SJCRH30 (cell line): ENCODE measurements around the gene ZBED4. TPM values are rescaled to one million over a fixed set of nuclear protein-coding genes. Genes with fewer than 3 reads are reported as not detected.

ENCODE experiments used
- DNase-seq, 2 experiments: peaks; one replicate each; pipeline ENCODE4 v3.0.0-alpha.2; 2015 to 2020
- H3K27ac ChIP-seq: fragments of 250-450 bp; sonication (Bioruptor Pico); 2 replicates; pipeline ENCODE4 v1.5.1; 2020; ENCODE audit warnings: mild to moderate bottlenecking, moderate library complexity
- H3K27me3 ChIP-seq: fragments of 250-450 bp; sonication (Bioruptor Pico); 2 replicates; pipeline ENCODE4 v1.5.1; 2020; ENCODE audit warnings: mild to moderate bottlenecking, moderate library complexity
- H3K36me3 ChIP-seq: fragments of 250-450 bp; sonication (Bioruptor Pico); 2 replicates; pipeline ENCODE4 v1.5.1; 2020; ENCODE audit warnings: mild to moderate bottlenecking, moderate library complexity
- H3K4me1 ChIP-seq: fragments of 250-450 bp; sonication (Bioruptor Pico); 2 replicates; pipeline ENCODE4 v1.5.1; 2020; ENCODE audit warnings: mild to moderate bottlenecking, moderate library complexity
- H3K4me3 ChIP-seq: fragments of 250-450 bp; sonication (Bioruptor Pico); 2 replicates; pipeline ENCODE4 v1.5.1; 2020; ENCODE audit warnings: mild to moderate bottlenecking, moderate library complexity
- H3K9me3 ChIP-seq: fragments of 250-450 bp; sonication (Bioruptor Pico); replicated peaks from 2 replicates; pipeline ENCODE4 v1.5.1; 2020; ENCODE audit warnings: mild to moderate bottlenecking, moderate library complexity
- total RNA-seq: library from RNA; depleted of rRNA; stranded (reverse); fragments of >200 nt; shearing (Covaris generic); gene quantifications from 2 replicates; pipeline ENCODE4 v1.2.3, GENCODE V29; 2014

Gene ZBED4
- total RNA-seq, 1 experiment from 2014 or later, result 53.2 TPM

- H3K27me3 ChIP-seq, result no peaks in the 10 kb centered on the region
- peaks cover 5% of the 10 kb centered on the region; the same call in 1 of the 2 replicates for H3K4me1 ChIP-seq
- DNase-seq, result no peak
- no peak overlapping the region for H3K4me3 ChIP-seq
- peaks cover 87% of the 10 kb centered on the region for H3K36me3 ChIP-seq
- H3K27ac ChIP-seq, result no peak overlapping the region
- peaks cover 11% of the 10 kb centered on the region; the same call in 1 of the 2 replicates for H3K9me3 ChIP-seq
Observed at GRCh38 chr22:49889071-49889470, 35.4 kb downstream of the ZBED4 start.

DNA sequence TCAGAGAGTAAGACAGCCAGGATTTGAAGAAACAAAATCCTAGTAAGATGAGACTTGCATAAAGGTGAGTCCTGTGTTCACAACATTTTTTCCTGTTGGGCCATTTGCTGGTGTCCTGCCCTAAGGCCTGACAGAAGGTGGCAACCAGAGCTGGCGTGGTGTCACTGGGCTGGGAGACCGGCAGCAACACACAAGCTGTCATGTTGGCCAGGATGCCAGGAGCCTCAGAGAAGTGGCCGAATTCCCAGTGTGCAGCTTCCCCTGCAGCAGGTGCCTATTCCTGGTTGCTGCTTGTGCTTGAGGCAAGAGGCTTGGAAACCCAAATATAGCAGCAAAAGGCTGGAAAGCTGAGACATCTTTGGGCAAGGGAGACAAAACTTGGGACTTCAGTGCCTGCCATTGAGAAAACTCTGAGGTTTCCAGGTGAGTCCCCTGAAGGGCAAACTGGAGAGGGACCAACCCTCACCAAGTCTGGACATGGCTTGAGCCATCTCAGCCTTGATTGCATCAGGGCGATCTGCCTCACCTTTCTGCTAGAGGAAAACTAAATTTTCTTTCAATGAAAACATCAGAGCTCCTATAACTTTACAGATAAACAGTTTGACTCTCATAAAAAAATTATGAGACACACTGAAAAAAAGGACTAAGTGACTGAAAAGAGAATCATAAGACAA is 38.7 kb downstream of the ZBED4 start:
- H3K36me3 ChIP-seq, result peaks cover 54% of the 10 kb centered on the region
- no peaks in the 10 kb centered on the region for H3K27me3 ChIP-seq
- DNase-seq, result no peak
- H3K9me3 ChIP-seq, result peaks cover 11% of the 10 kb centered on the region; the same call in 1 of the 2 replicates
- peaks cover 4% of the 10 kb centered on the region; the same call in 1 of the 2 replicates for H3K4me1 ChIP-seq
- no peak overlapping the region for H3K27ac ChIP-seq
- H3K4me3 ChIP-seq, result no peak overlapping the region

- no peak for DNase-seq
- no peak overlapping the region for H3K27ac ChIP-seq
- H3K9me3 ChIP-seq, result peaks cover 11% of the 10 kb centered on the region; the same call in 1 of the 2 replicates
- no peaks in the 10 kb centered on the region for H3K27me3 ChIP-seq
- peaks cover 47% of the 10 kb centered on the region for H3K36me3 ChIP-seq
- no peak overlapping the region for H3K4me3 ChIP-seq
- H3K4me1 ChIP-seq, result no peaks in the 10 kb centered on the region
Observed at GRCh38 chr22:49893025-49893424, 39.4 kb downstream of the ZBED4 start.

DNA sequence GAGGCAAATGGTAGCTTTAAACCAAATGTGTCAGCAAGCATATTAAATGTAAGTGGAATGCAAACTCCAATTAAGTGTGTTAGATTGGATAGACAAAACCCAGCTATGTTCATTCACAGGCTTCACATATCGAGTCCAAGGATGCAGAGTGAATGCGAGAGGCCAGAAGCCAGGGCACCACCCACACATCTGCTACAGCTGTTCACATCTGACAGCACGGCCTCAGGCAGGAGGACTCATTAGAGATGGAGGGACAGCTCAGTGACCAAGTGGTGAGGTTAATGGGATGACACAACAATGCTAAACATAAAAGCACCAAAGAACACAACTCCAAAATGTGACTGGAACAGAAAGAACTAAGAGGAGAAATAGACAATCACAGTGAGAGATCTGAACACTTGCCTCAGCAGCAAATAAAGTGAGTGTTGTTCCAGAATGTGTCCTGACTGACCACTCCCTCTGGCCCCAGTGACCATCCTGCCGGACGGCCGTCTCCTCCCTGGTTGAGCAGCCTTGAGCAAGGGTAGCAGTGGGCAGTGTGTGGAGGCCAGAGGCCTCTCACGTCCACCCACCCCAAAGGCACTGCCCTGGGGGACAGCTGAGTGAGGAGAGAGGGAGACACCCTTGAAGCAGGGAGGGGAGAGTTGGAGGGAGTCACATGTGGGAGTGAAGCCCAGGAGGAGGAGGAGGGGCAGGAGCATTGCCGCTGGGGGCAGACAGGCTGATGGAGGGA is 40.8 kb downstream of the ZBED4 start:
- Histone ChIP-seq H3K27ac (no peak overlapping the region), H3K27me3 (no peaks in the 10 kb centered on the region), H3K4me1 (no peaks in the 10 kb centered on the region), H3K4me3 (no peak overlapping the region), H3K36me3 (peaks cover 37% of the 10 kb centered on the region), H3K9me3 (peaks cover 6% of the 10 kb centered on the region; the same call in 1 of the 2 replicates)
- peak; percentile 67 to 74 for DNase-seq

GRCh38 chr22:49896201-49896600 is 42.6 kb downstream of the ZBED4 start:
- H3K4me1 ChIP-seq, result no peaks in the 10 kb centered on the region
- no peak overlapping the region for H3K27ac ChIP-seq
- peaks cover 26% of the 10 kb centered on the region for H3K36me3 ChIP-seq
- H3K4me3 ChIP-seq, result no peak overlapping the region
- H3K9me3 ChIP-seq, result no peaks in the 10 kb centered on the region
- H3K27me3 ChIP-seq, result no peaks in the 10 kb centered on the region
- DNase-seq, result no peak

- Histone ChIP-seq H3K27me3 (no peaks in the 10 kb centered on the region), H3K4me1 (no peaks in the 10 kb centered on the region), H3K9me3 (no peaks in the 10 kb centered on the region), H3K36me3 (peaks cover 22% of the 10 kb centered on the region), H3K4me3 (no peak overlapping the region), H3K27ac (no peak overlapping the region)
- no peak for DNase-seq
Observed at GRCh38 chr22:49897015-49897684, 43.5 kb downstream of the ZBED4 start.

DNA sequence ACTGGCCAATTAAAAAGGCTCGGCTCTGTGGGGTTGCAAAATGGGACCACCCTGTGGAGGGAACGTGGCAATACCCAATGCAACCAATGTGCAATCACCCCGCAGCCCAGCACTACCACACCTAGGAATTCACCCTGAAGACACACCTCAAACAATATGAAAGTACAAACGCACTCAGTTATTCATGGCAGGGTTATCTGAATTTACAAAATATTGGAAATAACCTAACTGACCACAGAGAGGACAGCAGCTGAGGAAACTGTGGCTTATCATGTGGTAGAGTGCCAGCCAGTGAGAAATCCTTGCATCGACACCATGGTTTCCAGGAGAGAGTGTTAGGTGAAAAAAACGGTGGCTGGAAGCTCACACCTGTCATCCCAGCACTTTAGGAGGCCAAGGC is 45.9 kb downstream of the ZBED4 start:
- Histone ChIP-seq H3K4me3 (no peak overlapping the region), H3K36me3 (peaks cover 27% of the 10 kb centered on the region), H3K27me3 (no peaks in the 10 kb centered on the region), H3K27ac (no peak overlapping the region), H3K4me1 (no peaks in the 10 kb centered on the region), H3K9me3 (no peaks in the 10 kb centered on the region)
- no peak for DNase-seq

- DNase-seq, result no peak
- Histone ChIP-seq H3K4me1 (no peaks in the 10 kb centered on the region), H3K4me3 (no peak overlapping the region), H3K36me3 (peaks cover 29% of the 10 kb centered on the region), H3K27ac (no peak overlapping the region), H3K9me3 (no peaks in the 10 kb centered on the region), H3K27me3 (no peaks in the 10 kb centered on the region)
Observed at GRCh38 chr22:49900441-49901230, 47.0 kb downstream of the ZBED4 start.

- Histone ChIP-seq H3K36me3 (peaks cover 29% of the 10 kb centered on the region), H3K4me3 (no peak overlapping the region), H3K9me3 (no peaks in the 10 kb centered on the region), H3K27ac (no peak overlapping the region), H3K27me3 (no peaks in the 10 kb centered on the region), H3K4me1 (no peaks in the 10 kb centered on the region)
- DNase-seq, result no peak
Observed at GRCh38 chr22:49901457-49901856, 47.8 kb downstream of the ZBED4 start.

- no peak for DNase-seq
- H3K27me3 ChIP-seq, result no peaks in the 10 kb centered on the region
- no peak overlapping the region for H3K27ac ChIP-seq
- H3K36me3 ChIP-seq, result peaks cover 35% of the 10 kb centered on the region
- no peak overlapping the region for H3K4me3 ChIP-seq
- H3K9me3 ChIP-seq, result no peaks in the 10 kb centered on the region
- no peaks in the 10 kb centered on the region for H3K4me1 ChIP-seq
Observed at GRCh38 chr22:49903322-49904039, 49.8 kb downstream of the ZBED4 start.

DNA sequence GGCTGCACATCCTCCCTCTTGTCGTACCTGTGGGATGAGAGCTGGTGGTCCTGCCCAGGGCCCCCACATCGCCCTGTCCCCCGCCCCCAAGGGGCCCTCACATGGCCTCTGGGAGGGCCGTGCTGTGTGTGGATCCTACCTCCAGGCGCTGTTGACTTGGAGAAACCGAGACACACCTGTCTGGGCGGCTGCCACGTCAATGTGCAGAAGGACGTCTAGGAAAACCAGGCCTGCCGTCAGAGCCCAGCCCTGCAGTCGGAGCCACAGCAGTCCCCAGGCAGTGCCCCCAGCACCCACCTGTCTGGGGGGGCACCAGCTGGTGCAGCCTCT is 50.4 kb downstream of the ZBED4 start:
- no peak overlapping the region for H3K27ac ChIP-seq
- no peaks in the 10 kb centered on the region for H3K9me3 ChIP-seq
- H3K4me3 ChIP-seq, result no peak overlapping the region
- H3K4me1 ChIP-seq, result no peaks in the 10 kb centered on the region
- DNase-seq, result no peak
- peaks cover 33% of the 10 kb centered on the region for H3K36me3 ChIP-seq
- H3K27me3 ChIP-seq, result no peaks in the 10 kb centered on the region

- H3K27me3 ChIP-seq, result no peaks in the 10 kb centered on the region
- H3K9me3 ChIP-seq, result no peaks in the 10 kb centered on the region
- DNase-seq, result no peak
- no peak overlapping the region for H3K4me3 ChIP-seq
- H3K4me1 ChIP-seq, result no peaks in the 10 kb centered on the region
- no peak overlapping the region for H3K27ac ChIP-seq
- H3K36me3 ChIP-seq, result peaks cover 30% of the 10 kb centered on the region
Observed at GRCh38 chr22:49905465-49905864, 51.8 kb downstream of the ZBED4 start.

GRCh38 chr22:49906071-49906798 is 52.6 kb downstream of the ZBED4 start:
- Histone ChIP-seq H3K4me3 (no peak overlapping the region), H3K36me3 (peaks cover 28% of the 10 kb centered on the region), H3K27ac (no peak overlapping the region), H3K9me3 (no peaks in the 10 kb centered on the region), H3K27me3 (no peaks in the 10 kb centered on the region), H3K4me1 (no peaks in the 10 kb centered on the region)
- no peak for DNase-seq
